Activated CD8-positive, alpha-beta T cell treated with anti-CD3 and anti-CD28 coated beads for 36 hours (primary cell): ENCODE results near the gene WDR49. TPM values are rescaled to one million over a fixed set of nuclear protein-coding genes. Genes with fewer than 3 reads are reported as not detected.

Experiments used
- ATAC-seq: fragments of 200-7000 bp; cut with Tn5 transposase; one replicate; pipeline ENCODE4 v1.10.0; 2021; ENCODE audit warnings: mild to moderate bottlenecking, moderate library complexity
- CTCF ChIA-PET: fragments of 350-600 bp; sonication (Branson Sonifier 250); formaldehyde crosslinking; loops from one replicate; lab custom pipeline; 2021; ENCODE audit warnings: antibody characterized with exemption; lab: Charles Lee
- POLR2A ChIA-PET: fragments of 350-600 bp; sonication (Branson Sonifier 250); formaldehyde crosslinking; loops from one replicate; lab custom pipeline; 2021; ENCODE audit warnings: antibody characterized with exemption; lab: Charles Lee
- DNase-seq: peaks from one replicate; pipeline ENCODE4 v3.0.0-alpha.2; 2020
- H3K27ac Mint-ChIP-seq: one replicate; pipeline ENCODE4 v1.8.0; 2021; ENCODE audit warnings: mild to moderate bottlenecking, mixed read lengths
- H3K27me3 Mint-ChIP-seq: one replicate; pipeline ENCODE4 v1.8.0; 2021; ENCODE audit warnings: mixed read lengths
- H3K36me3 Mint-ChIP-seq: one replicate; pipeline ENCODE4 v1.8.0; 2021; ENCODE audit warnings: low read depth, mixed read lengths
- H3K4me1 Mint-ChIP-seq: one replicate; pipeline ENCODE4 v1.8.0; 2021; ENCODE audit warnings: low read depth, mixed read lengths
- H3K4me3 Mint-ChIP-seq: one replicate; pipeline ENCODE4 v1.8.0; 2021; ENCODE audit warnings: mild to moderate bottlenecking, moderate library complexity, mixed read lengths
- H3K9me3 Mint-ChIP-seq: one replicate; pipeline ENCODE4 v1.8.0; 2021; ENCODE audit warnings: mixed read lengths
- CTCF ChIP-seq: fragments of 200-600 bp; IDR thresholded peaks from one replicate; pipeline ENCODE4 v1.8.0; 2022; ENCODE audit warnings: antibody characterized with exemption, mild to moderate bottlenecking
- intact Hi-C: fragments of 100-400 bp; cut with micrococcal nuclease; formaldehyde crosslinking; loops from one replicate; pipeline ENCODE4 v1.10.0; 2022
- total RNA-seq, 2 experiments: library from RNA; stranded (reverse); gene quantifications; one replicate each; pipeline ENCODE4 v1.2.3, GENCODE V29; 2021

The WDR49 gene
- total RNA-seq, 2 experiments from 2014 or later, result 0.29 to 0.36 TPM

- intact Hi-C loops, result no loop called here
- H3K27ac Mint-ChIP-seq, result no peak overlapping the region
- H3K36me3 Mint-ChIP-seq, result no peaks in the 10 kb centered on the region
Measured at GRCh38 chr3:167575000-167575600, 78.6 kb downstream of the WDR49 start.

GRCh38 chr3:167572991-167573390, 80.8 kb downstream of the WDR49 start:
- no peaks in the 10 kb centered on the region for H3K4me1 Mint-ChIP-seq
- H3K4me3 Mint-ChIP-seq, result no peak overlapping the region
- H3K27ac Mint-ChIP-seq, result no peak overlapping the region
- ATAC-seq (no peak), DNase-seq (no peak)
- POLR2A ChIA-PET, result no interaction called here
- intact Hi-C loops, result no loop called here
- CTCF ChIA-PET, result no interaction called here
- TF ChIP-seq CTCF, result no peak
- no peaks in the 10 kb centered on the region for H3K9me3 Mint-ChIP-seq
- no peaks in the 10 kb centered on the region for H3K36me3 Mint-ChIP-seq
- H3K27me3 Mint-ChIP-seq, result no peaks in the 10 kb centered on the region

More at GRCh38 chr3:167575000-167575600, 78.6 kb downstream of the WDR49 start:
- H3K4me3 Mint-ChIP-seq, result no peak overlapping the region
- no peak for TF ChIP-seq CTCF
- ATAC-seq (no peak), DNase-seq (no peak)
- ChIA-PET CTCF (interaction anchor here (1.2 kb wide), 1 partner anchor 33 kb away, joined by 3 read pairs; no protein-coding TSS in a partner anchor), POLR2A (no interaction called here)
- no peaks in the 10 kb centered on the region for H3K4me1 Mint-ChIP-seq
- no peaks in the 10 kb centered on the region for H3K9me3 Mint-ChIP-seq
- H3K27me3 Mint-ChIP-seq, result no peaks in the 10 kb centered on the region

- no peaks in the 10 kb centered on the region for H3K4me1 Mint-ChIP-seq
Measured at GRCh38 chr3:167568634-167569033, 85.1 kb downstream of the WDR49 start.

GRCh38 chr3:167565489-167565888, 88.3 kb downstream of the WDR49 start:
- CTCF ChIA-PET, result no interaction called here
- POLR2A ChIA-PET, result no interaction called here
- intact Hi-C loops, result no loop called here

More at GRCh38 chr3:167568634-167569033, 85.1 kb downstream of the WDR49 start:
- Mint-ChIP-seq H3K27me3 (no peaks in the 10 kb centered on the region), H3K4me3 (no peak overlapping the region), H3K36me3 (no peaks in the 10 kb centered on the region), H3K9me3 (no peaks in the 10 kb centered on the region), H3K27ac (no peak overlapping the region)
- DNase-seq (no peak), ATAC-seq (no peak)
- ChIA-PET CTCF (no interaction called here), POLR2A (no interaction called here)
- intact Hi-C loops, result no loop called here
- no peak for TF ChIP-seq CTCF

More at GRCh38 chr3:167565489-167565888, 88.3 kb downstream of the WDR49 start:
- no peaks in the 10 kb centered on the region for H3K36me3 Mint-ChIP-seq
- DNase-seq (no peak), ATAC-seq (no peak)
- H3K4me1 Mint-ChIP-seq, result no peaks in the 10 kb centered on the region
- no peaks in the 10 kb centered on the region for H3K9me3 Mint-ChIP-seq
- no peak overlapping the region for H3K27ac Mint-ChIP-seq
- no peak for TF ChIP-seq CTCF
- H3K27me3 Mint-ChIP-seq, result no peaks in the 10 kb centered on the region
- H3K4me3 Mint-ChIP-seq, result no peak overlapping the region
